ENCODE measurements around the gene F8.

The F8 gene

GRCh38 chrX:154813801-154814200 is 208.7 kb downstream of the F8 start:
- DNase-seq (ENCODE audit: low spot score): no peak

DNA sequence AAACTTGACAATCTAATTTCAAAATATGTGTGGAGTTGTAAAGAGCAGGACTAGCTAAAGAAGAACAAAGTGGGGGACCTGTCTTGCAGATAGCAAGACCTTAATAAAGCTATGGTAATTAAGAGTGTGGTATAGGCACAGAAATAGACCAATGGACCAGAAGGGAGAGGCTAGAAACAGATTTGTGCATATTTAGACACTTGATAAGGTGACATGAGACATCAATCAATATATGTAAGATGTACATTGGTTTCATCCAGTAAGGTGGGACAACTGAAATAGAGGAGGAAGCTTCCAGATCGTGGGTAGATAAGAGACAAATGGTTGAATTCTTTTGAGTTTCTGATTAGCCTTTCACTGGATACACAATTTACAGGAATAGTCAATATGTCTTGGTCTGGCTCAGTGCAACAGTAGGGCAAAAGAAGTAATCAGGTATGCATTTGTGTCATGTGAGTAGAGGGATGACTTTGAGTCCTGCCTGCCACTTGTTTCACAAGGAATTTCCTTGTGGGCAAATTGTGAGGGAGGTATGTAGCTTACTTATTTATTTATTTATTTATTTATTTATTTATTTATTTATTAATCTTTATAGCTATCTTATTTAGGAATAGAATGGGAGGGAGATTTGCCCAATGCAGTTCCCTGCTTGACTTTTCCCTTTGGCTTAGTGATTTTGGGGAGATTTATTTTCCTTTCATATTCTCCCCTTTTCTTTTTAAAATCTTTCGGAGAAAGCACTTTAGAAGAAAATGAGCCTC is 210.0 kb downstream of the F8 start:
- DNase-seq (ENCODE audit: low spot score): no peak

- no peak for DNase-seq (ENCODE audit: low spot score)
Observed at GRCh38 chrX:154809939-154810665, 212.4 kb downstream of the F8 start.

- DNase-seq (ENCODE audit: low spot score): no peak
Observed at GRCh38 chrX:154806837-154807501, 215.6 kb downstream of the F8 start.

GRCh38 chrX:154805696-154806091 is 216.8 kb downstream of the F8 start:
- DNase-seq (ENCODE audit: low spot score): no peak

GRCh38 chrX:154804957-154805695 is 217.4 kb downstream of the F8 start, which contains the start of gene MPP1:
MPP1 (minus strand) TSS chrX:154805485; CDS start chrX:154805373, 112 bp downstream.
- peak; percentile 68 for DNase-seq (ENCODE audit: low spot score)

DNA sequence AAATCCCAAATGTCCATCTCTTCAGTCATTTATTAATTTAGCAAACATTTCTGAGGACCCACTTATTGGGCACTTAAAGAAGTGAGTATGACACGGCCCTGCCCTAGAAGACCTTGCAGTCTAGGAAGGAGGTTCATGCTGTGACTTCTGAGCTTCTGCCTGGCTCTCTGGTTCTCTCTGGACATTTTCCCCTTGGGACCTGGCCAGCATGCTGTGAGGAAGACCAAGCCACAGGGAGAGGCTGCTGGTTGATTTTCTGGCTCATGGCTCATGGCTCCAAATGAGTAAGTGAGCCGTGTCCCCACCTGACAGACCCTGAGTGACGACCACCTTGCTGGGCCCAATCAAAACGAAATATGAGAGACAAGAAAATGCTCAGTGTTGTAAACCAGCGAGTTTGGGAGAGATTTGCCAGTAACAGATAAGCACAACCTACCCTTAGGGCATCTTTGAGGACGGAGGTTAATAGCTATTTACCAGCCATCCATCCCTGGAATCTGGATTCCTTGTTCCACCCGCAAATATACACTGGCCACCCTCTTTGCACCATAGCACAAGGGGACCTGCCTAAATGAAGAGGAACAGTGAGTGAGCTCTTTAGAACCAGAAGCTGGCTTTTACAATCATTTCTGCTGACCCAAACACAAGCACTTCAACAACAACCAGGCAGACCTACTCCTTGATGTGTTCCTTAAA is 218.1 kb downstream of the F8 start:
- no peak for DNase-seq (ENCODE audit: low spot score)

DNA sequence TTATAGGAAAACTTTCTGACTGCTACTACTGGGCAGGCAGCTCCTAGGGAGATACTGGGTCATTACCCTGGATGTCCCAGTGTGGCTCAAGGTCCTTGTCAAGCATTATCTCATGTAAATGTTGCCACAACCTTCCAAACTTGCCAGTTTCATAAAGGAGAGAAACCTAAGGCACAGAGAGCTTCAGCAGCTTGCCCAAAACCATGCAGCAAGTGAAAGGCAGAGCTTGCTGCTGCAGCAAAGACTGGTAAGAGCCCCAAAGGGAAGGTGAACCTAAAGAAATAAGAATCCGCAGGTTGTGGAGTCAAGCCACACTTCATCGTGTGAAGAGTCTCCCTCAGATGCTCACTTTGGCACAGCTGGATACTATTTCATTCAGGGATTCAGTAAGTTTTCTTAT is 219.6 kb downstream of the F8 start:
- DNase-seq (ENCODE audit: low spot score): no peak

GRCh38 chrX:154800478-154801210 is 221.9 kb downstream of the F8 start:
- DNase-seq (ENCODE audit: low spot score): no peak

DNA sequence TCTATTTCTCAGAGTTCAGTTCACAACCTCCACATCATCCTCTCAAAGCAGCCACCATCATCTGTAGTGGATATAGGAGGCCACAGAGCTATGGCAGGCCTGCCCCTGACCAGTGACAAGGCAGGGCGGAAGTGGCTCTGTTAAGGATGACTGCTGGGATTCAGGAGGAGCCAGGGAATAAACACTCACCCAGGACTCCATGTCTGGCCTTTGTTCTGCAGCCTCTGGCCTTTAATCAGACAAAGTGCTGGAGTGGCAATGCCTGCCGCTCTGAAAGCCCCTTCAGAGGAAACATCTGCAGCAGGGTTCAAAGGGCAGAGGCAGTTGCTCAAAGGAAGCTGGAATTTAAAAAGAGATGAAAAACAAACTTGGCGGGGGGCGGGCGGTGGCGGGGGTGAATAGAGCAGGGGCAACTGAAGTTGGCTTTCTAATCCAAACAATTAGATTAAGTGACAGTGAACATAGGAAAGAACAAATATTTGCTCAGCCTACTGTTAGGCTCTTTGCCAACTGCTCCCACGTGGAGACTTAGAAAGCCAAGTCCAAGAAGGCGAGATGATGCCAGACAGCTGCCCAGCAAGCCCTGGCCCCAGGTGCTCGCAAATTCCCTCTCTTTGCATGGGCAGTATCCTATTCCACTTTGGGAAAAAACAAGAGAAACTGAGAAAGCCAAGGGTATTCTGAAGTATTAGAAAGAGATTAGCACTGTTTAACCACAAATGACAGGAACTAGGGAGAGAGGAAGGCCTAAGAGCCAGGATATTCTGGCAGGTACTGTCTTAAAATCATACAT is 222.8 kb downstream of the F8 start:
- DNase-seq (ENCODE audit: low spot score): peak; percentile 44

DNA sequence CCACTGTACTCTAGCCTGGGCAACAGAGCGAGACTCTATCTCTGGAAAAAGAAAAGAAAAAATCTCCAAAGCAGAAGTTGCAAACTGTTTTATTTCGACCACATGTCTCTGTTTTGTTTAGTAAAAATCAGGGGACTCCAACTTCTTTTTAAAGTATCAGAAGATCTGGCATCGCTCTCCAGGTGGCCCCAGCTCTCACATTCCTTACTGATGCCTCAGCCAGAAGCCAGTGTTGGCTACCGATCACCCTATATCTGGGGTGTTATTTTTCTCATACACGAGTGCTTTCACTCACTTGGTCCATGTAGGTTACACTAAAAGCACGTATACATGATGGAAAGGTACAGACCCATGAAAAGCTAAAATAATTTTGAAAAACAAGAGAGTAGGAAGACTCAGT is 225.5 kb downstream of the F8 start:
- no peak for DNase-seq (ENCODE audit: low spot score)

GRCh38 chrX:154795016-154795415 is 227.5 kb downstream of the F8 start:
- no peak for DNase-seq (ENCODE audit: low spot score)

DNA sequence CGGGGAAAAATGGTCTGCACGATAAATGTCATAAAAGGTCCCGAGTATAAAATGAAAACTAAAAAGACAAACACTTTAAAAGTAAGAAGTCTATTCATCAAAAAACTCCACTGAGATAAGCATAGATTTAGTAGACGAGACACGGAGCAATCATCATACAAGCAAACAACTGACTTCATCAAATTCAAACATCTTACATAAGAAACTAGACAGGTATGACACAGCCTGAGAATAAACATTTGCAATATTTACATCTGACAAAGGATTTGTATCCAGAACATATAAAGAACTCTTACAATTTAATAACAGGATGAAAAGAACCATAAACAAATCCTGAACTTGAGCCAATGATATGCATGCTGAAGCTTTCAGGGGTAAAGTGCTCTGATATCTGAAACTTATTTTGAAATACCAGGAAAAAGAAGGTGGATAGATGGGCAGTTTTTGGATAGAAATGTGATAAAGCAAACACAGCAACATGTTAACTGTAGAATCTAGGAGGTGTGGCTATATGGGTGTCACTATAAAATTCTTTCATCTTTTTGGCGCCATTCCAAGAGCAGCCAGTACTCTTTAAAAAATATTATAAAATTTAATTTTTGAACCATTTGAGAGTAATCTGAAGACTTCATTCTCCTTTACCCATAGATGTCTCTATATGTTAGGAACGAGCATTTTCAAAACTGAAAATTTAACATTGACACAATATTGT is 229.3 kb downstream of the F8 start:
- no peak for DNase-seq (ENCODE audit: low spot score)

- DNase-seq (ENCODE audit: low spot score): no peak
Observed at GRCh38 chrX:154791939-154792338, 230.6 kb downstream of the F8 start.

DNA sequence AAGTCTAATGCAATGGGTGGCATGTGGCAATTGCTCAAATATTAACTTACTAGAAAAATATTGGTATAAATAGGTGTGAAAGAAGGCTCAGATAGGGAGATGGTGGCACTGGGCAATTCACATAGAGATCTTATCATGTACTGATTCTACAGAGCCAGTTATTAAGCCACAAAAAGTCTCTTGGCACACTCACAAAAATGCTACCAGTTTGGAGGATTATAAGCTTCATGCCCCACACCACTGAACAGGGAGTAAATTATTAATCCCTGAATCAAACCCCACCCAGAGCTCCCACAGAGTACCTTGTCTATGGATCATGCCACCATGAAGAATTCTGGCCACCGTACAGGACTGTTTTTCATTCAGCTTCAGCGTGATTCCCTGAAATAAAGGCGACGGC is 231.1 kb downstream of the F8 start:
- no peak for DNase-seq (ENCODE audit: low spot score)

All from LoVo (cell line).